ENCODE data around the gene LCMT2.

Gene LCMT2

DNA sequence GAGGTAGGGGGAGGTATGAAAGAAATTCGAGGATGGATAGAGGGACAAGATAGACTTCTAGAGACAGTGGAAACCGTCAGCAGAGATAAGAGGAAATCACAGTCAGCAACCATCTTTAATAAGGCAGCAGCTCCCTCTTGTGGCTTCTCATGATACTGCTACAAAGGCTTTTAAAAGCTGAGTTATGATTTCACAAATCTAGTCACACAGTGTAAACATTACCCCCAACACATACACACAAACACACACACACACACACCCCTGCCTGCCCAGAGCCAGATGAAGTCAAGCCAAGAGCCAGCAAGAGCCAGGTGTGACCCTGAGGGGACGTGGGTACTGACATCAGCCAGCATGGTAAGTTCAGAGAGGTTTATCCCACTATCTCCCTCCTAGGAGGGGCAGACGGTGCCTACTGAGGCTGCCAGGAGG is 44.8 kb downstream of the LCMT2 start:
- Histone ChIP-seq H3K4me3 (IDR thresholded peaks at IDR 0.05; ENCODE audit: insufficient read depth, low read depth, low read length) (no peak overlapping the region), H3K36me3 (ENCODE audit: insufficient read depth) (no peaks in the 10 kb centered on the region), H4K20me1 (ENCODE audit: insufficient read depth) (no peaks in the 10 kb centered on the region), H3K27me3 (ENCODE audit: insufficient read depth, low read depth) (no peaks in the 10 kb centered on the region), H3K4me1 (ENCODE audit: low read depth, poor library complexity, severe bottlenecking) (peaks cover 4% of the 10 kb centered on the region), H3K27ac (no peak overlapping the region), H3K4me2 (no peak overlapping the region), H3K79me2 (ENCODE audit: insufficient read depth, low read depth) (no peaks in the 10 kb centered on the region), H3K9ac (no peak overlapping the region), H2AFZ (ENCODE audit: low read depth) (peak overlapping the region; percentile 9; the same call in 1 of the 2 replicates)
- TF ChIP-seq CTCF (conservative IDR thresholded peaks at IDR 0.05; ENCODE audit: low read depth, low read length) = peak; percentile 84

DNA sequence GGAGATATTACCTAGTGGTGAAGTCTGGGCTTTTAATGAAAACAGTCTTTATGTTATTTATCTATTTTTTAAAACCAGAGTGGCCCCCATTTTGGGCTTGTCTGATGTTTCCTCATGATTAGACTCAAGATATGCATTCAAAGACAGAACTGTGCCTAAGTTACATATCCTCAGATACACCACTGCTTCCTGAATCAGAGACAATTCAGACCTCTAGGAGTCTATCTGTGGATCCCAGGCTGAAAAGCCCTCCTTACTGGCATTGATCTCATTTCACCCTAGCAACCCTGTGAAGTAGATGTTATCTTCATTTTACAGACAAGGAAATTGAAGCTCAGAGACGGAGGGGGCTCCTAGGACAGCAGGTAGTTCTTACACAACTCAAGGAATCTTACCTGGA is 46.8 kb downstream of the LCMT2 start:
- no peaks in the 10 kb centered on the region for H3K79me2 ChIP-seq (ENCODE audit: insufficient read depth, low read depth)
- no peaks in the 10 kb centered on the region for H4K20me1 ChIP-seq (ENCODE audit: insufficient read depth)
- TF ChIP-seq CTCF (conservative IDR thresholded peaks at IDR 0.05; ENCODE audit: low read depth, low read length) = no peak
- no peak overlapping the region for H3K4me2 ChIP-seq
- no peaks in the 10 kb centered on the region for H3K36me3 ChIP-seq (ENCODE audit: insufficient read depth)
- H3K27ac ChIP-seq = no peak overlapping the region
- no peak overlapping the region for H3K9ac ChIP-seq
- no peak overlapping the region for H3K4me3 ChIP-seq (IDR thresholded peaks at IDR 0.05; ENCODE audit: insufficient read depth, low read depth, low read length)
- no peak overlapping the region for H2AFZ ChIP-seq (ENCODE audit: low read depth)
- peaks cover 4% of the 10 kb centered on the region for H3K4me1 ChIP-seq (ENCODE audit: low read depth, poor library complexity, severe bottlenecking)
- no peaks in the 10 kb centered on the region for H3K27me3 ChIP-seq (ENCODE audit: insufficient read depth, low read depth)

DNA sequence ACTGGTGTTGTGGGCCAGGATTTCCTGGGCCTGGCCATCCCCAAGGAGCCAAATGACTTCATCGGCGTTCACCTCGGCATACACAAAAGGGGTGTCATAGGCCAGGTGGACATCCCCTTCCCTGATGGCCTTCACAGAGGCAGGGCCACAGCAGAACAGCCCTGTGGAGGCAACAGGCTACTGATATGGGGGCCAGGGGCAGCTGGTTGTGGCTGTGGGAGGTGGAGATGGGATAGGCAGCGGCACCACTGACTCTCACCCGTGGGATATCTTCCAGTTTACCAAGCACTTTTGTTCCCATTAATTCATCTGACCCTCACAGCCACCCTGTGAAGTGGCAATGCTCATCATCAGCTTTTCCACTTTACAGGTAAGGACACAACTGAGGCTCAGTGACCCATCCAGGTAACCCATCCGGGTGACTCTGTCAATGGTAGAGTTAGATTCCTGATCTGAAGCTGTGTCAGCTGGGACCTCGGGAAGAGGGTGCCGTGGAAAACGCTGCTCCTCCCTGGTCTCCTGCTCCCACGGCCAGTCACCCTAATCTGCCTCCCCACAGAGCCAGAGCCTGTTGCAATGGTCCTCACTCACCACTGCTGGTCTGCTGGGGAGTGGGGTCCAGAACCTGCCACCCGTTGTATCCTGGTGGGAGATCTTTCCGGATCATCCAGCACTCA is 48.3 kb downstream of the LCMT2 start:
- Histone ChIP-seq H3K4me2 (no peak overlapping the region), H3K4me1 (ENCODE audit: low read depth, poor library complexity, severe bottlenecking) (peaks cover 4% of the 10 kb centered on the region), H3K9ac (no peak overlapping the region), H3K4me3 (IDR thresholded peaks at IDR 0.05; ENCODE audit: insufficient read depth, low read depth, low read length) (no peak overlapping the region), H4K20me1 (ENCODE audit: insufficient read depth) (no peaks in the 10 kb centered on the region), H3K36me3 (ENCODE audit: insufficient read depth) (no peaks in the 10 kb centered on the region), H2AFZ (ENCODE audit: low read depth) (no peak overlapping the region), H3K79me2 (ENCODE audit: insufficient read depth, low read depth) (no peaks in the 10 kb centered on the region), H3K27me3 (ENCODE audit: insufficient read depth, low read depth) (no peaks in the 10 kb centered on the region), H3K27ac (no peak overlapping the region)
- TF ChIP-seq CTCF (conservative IDR thresholded peaks at IDR 0.05; ENCODE audit: low read depth, low read length) = no peak

DNA sequence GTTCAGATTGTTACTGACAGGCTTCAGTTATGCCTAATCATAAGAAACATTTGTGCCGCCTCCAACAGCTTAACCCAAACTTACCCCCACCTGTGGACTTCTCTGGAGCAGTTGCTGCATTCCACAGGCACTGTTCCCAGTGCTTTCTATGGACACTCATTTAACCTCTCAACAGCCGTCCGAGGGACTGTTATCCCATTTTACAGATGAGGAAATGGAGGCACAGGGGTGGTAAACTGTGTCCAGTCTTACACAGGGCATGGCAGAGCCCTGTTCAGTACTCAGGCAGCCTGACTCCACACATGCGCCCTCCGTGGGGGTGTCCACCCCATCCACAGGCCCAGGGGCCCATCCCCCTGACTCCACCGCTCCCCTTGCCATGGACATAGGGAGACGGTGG is 49.4 kb downstream of the LCMT2 start:
- no peaks in the 10 kb centered on the region for H4K20me1 ChIP-seq (ENCODE audit: insufficient read depth)
- H3K4me2 ChIP-seq = no peak overlapping the region
- no peak for TF ChIP-seq CTCF (conservative IDR thresholded peaks at IDR 0.05; ENCODE audit: low read depth, low read length)
- H3K4me3 ChIP-seq (IDR thresholded peaks at IDR 0.05; ENCODE audit: insufficient read depth, low read depth, low read length) = no peak overlapping the region
- no peaks in the 10 kb centered on the region for H3K27me3 ChIP-seq (ENCODE audit: insufficient read depth, low read depth)
- H2AFZ ChIP-seq (ENCODE audit: low read depth) = no peak overlapping the region
- no peak overlapping the region for H3K9ac ChIP-seq
- H3K36me3 ChIP-seq (ENCODE audit: insufficient read depth) = no peaks in the 10 kb centered on the region
- H3K27ac ChIP-seq = no peak overlapping the region
- peaks cover 4% of the 10 kb centered on the region for H3K4me1 ChIP-seq (ENCODE audit: low read depth, poor library complexity, severe bottlenecking)
- H3K79me2 ChIP-seq (ENCODE audit: insufficient read depth, low read depth) = no peaks in the 10 kb centered on the region
